Transverse colon (tissue), 4 donors: ENCODE measurements around the gene GRHL1.

Experiments
- EP300 ChIP-seq: sonication (generic); formaldehyde crosslinking; IDR thresholded peaks from one replicate; pipeline ENCODE4 v1.6.1; 2017; ENCODE audit warnings: antibody characterized with exemption, low read depth
- POLR2A ChIP-seq: fragments of 450-650 bp; IDR thresholded peaks from one replicate; pipeline ENCODE4 v1.6.1; 2016; ENCODE audit warnings: antibody characterized with exemption, mild to moderate bottlenecking, moderate library complexity
- POLR2AphosphoS5 ChIP-seq, 3 donors: sonication (generic); formaldehyde crosslinking; IDR thresholded peaks; one replicate each; pipeline ENCODE4 v1.6.1; 2016; ENCODE audit warnings: antibody characterized with exemption in 3 of 3
- TF ChIP-seq, protein P1 (sequence below), 5 experiments: fragments of 200-600 bp in 3 of 5; fragments of 450-650 bp in 2 of 5; sonication (generic) in 3 of 5; IDR thresholded peaks; 1 replicate in 2 of 5; 2 replicates in 3 of 5; pipeline ENCODE4 v1.5.1; 2016 to 2017; ENCODE audit warnings: antibody characterized with exemption in 5 of 5, inconsistent platforms in 3 of 5, mild to moderate bottlenecking in 2 of 5, moderate library complexity in 1 of 5

DNA sequence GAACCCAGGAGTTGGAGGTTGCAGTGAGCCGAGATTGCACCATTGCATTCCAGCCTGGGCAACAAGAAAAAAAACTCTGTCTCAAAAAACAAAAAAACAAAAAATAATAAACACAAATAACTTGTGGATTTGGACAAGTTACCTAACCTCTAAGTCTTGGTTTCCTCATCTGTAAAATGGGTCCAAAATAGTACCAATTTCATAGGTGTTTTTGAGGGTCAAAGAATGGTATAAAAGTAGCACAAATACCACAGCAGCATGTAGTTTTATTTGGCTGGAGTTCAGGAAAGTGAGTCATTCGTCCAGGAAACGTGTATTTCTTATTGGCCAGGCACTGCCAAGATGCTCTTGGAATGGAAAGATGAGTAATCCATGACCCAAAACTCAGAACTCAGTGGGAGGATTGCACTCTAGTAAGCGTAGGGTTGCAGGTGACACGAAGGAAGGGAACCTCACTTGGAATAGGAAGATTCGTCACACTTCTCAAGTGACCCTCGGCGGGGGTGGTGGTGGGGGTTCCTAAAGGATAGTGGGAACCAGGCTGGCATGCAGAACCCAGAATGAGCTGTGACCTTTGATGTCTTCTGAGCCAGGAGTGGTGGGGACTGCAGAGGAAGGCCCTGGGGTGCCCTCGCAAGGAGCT is 24.4 kb downstream of the GRHL1 start:
- TF ChIP-seq, protein P1, sequence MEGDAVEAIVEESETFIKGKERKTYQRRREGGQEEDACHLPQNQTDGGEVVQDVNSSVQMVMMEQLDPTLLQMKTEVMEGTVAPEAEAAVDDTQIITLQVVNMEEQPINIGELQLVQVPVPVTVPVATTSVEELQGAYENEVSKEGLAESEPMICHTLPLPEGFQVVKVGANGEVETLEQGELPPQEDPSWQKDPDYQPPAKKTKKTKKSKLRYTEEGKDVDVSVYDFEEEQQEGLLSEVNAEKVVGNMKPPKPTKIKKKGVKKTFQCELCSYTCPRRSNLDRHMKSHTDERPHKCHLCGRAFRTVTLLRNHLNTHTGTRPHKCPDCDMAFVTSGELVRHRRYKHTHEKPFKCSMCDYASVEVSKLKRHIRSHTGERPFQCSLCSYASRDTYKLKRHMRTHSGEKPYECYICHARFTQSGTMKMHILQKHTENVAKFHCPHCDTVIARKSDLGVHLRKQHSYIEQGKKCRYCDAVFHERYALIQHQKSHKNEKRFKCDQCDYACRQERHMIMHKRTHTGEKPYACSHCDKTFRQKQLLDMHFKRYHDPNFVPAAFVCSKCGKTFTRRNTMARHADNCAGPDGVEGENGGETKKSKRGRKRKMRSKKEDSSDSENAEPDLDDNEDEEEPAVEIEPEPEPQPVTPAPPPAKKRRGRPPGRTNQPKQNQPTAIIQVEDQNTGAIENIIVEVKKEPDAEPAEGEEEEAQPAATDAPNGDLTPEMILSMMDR (IDR thresholded peaks at IDR 0.05) = no peak
- peak in 2 of 3 donors; percentile 46 to 63 for TF ChIP-seq POLR2AphosphoS5 (IDR thresholded peaks at IDR 0.05)
- TF ChIP-seq POLR2A = no peak
- no peak for TF ChIP-seq EP300
